Mammary epithelial cell (primary cell): Measurements from ENCODE around the gene CSMD2.

Experiments used
- CTCF ChIP-seq, 2 donors: IDR thresholded peaks in 1 of 2; conservative IDR thresholded peaks in 1 of 2; 2 replicates each; pipeline ENCODE4 v1.5.1; 2011 to 2012; ENCODE audit warnings: inconsistent platforms in 2 of 2, low read length in 2 of 2, mild to moderate bottlenecking in 2 of 2, control low read depth in 1 of 2, low read depth in 1 of 2; ENCODE audit not compliant: insufficient read depth in 1 of 2; ENCODE audit errors: extremely low read depth in 1 of 2
- EZH2 ChIP-seq: IDR thresholded peaks from 2 replicates; pipeline ENCODE4 v1.6.1; 2012; ENCODE audit warnings: low read length, inconsistent platforms, borderline replicate concordance

- TF ChIP-seq CTCF (conservative IDR thresholded peaks at IDR 0.05 in 1 of 2, IDR thresholded peaks at IDR 0.05 in 1 of 2; ENCODE audit: extremely low read depth in 1 of 2, insufficient read depth in 1 of 2, low read depth in 1 of 2, low read length in 2 of 2), result no peak
- no peak for TF ChIP-seq EZH2
Measured at GRCh38 chr1:33993301-33993700, 171.7 kb downstream of the CSMD2 start.
